HG02852 (cell line): ENCODE results near the gene SLC27A5.
A peak's percentile ranks its signal among the peaks of the same experiment; 100 is the strongest.
"Not testable (repeated sequence)": the region's sequence is repeated elsewhere in the genome, so short reads cannot be mapped to it uniquely, and the experiment has no call there.

ENCODE experiments used
- ATAC-seq: cut with Tn5 transposase; IDR thresholded peaks from one replicate; pipeline ENCODE4 v1.9.1; 2021; ENCODE audit warnings: mild to moderate bottlenecking, moderate library complexity; ENCODE audit not compliant: unreplicated experiment

SLC27A5 gene

DNA sequence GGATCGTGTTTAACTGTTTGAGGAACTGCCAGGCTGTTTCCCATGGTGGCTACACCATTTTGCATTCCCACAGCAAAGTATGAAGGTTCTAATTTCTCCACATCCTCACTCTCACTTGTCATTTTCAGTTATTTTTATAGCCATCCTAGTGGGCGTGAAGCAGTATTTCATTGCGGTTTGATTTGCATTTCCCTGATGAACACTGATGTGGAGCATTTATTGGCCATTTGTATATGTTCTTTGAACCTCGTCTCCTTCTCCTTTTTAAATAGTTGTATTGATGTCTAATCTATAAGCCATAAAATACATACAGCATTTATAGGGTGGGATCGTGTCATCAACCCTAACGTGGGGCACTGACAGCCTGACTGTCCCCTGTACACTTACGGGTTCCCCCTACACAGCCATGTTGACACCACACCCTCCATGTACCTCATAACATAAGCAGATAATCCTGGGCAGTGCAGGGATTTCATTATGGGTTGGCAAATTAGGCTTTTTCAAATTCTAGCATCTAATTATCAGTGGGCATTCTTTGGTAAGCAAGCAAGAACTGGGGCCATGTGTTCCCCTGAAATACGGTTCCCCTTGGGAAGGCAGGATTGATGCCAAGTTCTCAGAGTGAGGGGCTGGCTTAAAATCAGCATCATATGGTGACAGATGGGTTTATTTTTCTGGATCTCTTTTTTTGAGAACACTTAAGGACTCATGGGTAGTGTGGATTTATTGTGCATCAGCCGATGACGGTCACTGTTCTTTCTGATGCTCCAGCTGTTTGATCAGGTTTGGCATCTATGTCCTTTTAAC lies 19.4 kb upstream of the SLC27A5 start:
- ATAC-seq, result no peak

DNA sequence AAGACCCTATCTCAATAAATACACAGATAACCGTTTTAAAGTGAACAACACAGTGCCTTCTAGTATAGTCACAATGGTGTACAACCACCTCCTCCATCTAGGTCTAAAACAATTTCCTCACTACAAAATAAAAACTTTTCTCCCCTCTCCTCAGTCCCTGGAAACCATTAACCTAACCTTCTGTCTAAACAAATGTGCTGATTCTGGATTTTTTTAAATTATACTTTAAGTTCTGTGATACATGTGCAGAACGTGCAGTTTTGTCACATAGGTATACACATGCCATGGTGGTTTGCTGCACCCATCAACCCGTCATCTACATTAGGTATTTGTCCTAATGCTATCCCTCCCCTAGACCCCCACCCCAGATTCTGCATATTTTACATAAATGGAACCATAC lies 17.6 kb upstream of the SLC27A5 start:
- no peak for ATAC-seq

DNA sequence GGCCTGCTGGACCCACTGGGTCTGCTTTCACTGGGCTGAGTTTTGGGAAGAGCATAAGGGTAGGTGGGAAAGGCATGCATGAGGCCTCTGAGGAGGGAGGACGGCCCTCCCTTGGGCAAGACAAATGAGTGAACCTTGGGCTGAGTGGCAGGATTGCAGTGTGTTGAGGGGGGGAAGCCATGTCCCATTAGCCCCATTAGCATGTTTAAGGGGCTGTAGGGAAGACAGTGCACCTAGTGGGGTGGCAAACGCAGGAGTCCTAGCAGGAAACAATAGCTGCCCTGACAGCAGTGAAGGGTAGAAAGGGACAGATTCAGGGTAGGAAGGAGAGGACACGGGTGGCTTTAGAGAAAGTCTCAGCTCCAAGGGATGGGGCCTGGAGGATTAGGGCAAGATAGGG lies 10.9 kb upstream of the SLC27A5 start:
- no peak for ATAC-seq

DNA sequence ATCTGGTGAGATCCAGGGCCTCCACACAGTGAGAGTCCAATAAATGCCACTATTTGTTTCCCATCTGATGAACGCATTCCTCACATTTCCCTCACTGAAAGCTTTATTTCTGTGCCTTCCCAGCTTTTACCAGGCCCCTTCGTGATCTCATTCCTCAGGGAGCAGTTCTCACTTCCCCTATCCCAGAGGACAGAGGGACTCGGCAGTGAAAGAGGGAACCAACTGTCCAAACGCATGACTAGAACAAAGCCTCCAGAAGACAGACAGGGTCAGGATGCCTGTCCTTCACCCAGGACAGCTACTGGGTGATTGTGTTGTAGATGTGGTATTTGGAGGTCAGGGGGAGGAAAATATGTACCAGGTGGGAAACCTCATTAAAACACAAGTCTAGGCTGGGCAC lies 9.9 kb upstream of the SLC27A5 start:
- no peak for ATAC-seq

DNA sequence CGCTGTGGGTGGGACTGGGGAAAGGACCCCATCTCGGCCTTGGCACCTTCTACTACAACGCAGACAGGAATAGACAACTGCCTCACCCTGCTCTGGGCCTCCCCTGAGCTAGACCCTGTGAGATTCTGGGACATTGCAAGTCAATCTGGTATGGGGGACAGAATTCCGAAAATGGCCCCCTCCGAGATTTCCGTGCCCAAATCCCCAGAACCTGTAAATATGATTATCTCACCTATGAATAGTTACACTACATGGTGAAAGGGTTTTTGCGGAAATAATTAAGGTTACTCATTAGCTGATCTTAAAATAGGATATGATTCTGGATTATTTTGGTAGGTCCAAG lies 8.4 kb upstream of the SLC27A5 start:
- ATAC-seq, result no peak

DNA sequence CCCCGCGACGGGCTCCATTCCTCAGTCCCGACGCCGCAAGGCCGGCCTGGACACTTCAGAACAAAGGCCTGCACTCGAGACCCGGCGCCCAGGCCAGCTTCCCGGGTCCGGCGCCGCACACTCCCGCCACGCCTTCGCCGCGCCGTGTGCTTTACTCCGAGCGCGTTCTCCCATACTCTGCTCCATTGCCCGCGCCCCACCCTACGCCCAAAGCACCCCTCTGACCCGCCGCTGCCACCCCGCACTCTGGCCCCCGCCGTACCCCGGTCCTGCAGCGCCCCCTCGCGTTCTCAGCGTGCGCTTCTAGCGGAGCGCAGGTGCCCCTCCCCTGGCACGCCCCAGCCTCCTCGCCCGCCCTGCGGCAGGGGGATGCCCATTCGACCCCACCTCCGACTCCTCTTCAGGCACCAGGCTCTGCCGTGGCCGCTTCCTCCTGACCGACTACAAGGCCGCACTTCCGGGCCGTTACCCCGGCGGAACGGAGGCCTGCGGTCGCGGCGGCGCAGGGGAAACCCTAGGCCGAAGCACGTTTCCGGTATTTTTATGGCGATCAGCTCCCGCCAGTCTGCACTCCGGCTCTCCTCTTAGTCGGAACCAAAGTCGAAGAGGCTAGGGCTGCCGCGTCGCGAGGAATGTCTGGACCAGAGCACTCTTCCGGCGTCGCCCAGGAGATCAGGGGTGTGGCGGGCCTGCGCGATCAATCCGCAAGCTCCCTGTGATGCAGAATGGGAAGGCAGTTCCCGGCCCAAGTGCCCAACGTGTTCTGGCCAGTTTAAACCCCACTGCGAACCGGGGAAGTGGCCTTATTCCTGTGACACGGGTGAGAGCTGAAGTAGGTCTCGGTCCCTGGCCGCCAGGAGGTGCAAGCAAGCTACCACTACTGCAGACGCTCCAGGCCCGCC lies 7.8 kb upstream of the SLC27A5 start, which contains the start of gene ZBTB45:
Gene ZBTB45, minus strand, starts transcription at position 456 of the 902 bp plus-strand sequence. CDS start 2,137 bp downstream, outside the sequence.
- ATAC-seq, result peak; percentile 83

DNA sequence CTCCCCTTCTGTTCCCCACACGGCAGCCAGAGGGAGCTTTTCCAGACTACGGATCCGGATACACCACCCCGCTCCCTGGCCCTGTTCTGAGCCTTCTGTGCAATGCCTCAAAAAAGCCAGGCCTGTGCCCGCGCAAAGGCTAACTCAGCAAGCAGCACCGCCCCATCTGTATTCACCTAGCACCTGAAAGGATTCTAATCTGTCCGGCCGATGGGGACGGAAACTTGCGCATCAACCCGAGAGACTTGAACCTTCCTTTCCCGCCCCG lies 7.2 kb upstream of the SLC27A5 start:
- no peak for ATAC-seq

DNA sequence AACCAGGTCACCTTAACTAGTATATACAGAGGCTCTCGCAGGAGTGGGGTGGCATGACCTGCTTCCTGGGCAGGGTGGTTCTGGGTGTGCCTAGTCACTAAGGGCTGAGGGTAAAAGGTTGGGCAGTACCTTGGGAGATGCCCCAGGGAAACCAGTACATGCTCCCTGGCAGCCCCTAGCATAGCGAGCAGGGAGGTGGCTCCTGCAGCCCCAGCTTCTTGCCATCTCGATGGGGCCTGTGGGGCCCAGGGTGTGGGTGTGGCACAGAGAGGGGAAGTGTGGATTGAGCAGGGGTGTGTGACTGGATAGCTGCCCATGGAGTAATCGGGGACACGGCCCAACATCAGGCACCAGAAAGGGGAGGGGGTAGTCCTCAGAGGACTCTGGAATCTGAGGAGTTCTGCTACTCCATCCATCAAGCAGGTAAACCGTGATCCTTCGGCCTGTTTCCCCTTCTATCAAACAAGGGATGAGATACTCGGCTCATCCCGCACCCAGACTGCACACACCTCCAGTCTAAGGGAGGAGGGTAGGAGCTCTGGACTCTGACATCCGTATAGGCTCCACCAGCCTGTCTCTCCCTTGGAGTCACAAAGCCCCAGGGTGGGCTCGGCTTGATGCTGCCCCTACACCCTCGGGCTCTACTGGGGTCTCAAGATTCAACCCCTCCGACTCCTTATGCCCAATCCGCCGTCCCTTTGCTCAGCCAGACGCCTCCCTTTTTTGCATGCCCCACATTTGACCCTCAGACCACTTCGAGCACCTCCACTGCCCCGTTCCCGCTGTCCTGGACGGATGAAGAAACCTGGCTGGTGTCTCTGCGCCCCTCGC lies 6.7 kb upstream of the SLC27A5 start:
- ATAC-seq, result no peak

DNA sequence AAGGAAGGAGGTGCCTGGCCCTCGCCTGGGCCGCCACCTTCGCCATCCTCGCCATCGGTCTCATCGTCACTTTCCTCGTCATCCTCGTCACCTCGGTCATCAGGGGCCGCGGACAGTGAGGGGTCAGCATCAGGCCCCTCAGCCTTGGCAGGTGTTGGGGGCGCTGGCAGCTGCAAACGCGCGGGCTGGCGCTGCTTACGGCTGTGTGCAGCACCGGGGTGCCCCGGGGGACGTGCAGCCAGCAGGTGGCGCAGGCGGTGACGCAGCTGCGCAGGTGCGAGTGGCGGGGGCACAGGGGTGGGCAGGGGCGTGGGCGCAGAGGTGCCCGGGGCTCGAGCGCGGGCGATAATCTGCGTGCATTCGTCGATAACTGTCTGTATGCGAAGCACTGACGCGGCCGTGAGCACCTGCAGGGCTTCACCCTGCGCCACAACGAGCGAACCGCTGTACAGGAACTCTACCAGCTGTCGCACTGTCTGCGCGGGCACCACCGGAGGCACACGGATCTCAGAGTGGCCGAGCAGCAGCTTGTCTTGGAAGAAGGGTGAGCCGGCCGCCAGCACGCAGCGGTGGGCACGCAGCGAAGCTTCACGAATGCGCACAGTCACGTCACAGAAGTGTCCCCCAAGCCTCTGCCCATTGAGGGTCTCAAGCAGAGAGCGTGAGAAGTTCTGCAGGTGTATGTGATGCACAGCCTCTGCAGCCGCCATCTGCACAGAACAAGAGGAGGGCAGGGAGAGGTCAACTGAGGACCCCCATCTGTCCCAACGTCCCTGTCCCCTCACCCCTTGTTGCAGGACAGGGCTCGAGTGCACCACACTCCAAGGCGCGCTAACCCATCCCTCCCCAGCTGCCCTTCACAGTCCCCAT lies 5.4 kb upstream of the SLC27A5 start:
- no peak for ATAC-seq

DNA sequence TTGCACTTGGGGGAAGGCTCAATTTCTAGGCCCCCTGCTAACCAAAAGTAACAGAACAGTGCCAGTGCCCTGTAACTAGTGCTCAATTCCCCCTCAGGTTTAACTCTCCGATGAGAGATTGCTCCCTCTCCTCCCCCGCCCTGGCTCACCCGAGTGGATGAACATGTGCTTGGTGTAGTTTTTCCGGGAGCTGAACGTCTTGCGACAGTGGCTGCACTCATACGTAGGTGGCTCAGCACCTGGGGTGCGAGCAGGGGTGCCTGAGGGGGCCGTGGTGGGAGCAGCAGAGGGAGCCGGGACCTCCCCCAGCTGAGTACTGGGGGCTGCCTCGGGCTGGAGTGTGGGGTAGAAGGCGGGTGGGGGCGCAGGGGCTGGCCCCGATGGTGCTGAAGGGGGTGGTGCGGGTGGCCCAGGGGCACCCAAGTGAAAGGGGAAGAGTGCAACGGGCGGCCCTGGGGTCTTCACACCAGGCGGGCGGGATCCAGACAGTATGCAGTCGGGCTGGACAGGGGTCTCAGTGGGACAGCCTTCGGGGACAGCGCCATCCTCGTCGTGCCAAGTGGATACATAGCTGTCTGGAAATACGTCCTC lies 4.5 kb upstream of the SLC27A5 start:
- no peak for ATAC-seq

DNA sequence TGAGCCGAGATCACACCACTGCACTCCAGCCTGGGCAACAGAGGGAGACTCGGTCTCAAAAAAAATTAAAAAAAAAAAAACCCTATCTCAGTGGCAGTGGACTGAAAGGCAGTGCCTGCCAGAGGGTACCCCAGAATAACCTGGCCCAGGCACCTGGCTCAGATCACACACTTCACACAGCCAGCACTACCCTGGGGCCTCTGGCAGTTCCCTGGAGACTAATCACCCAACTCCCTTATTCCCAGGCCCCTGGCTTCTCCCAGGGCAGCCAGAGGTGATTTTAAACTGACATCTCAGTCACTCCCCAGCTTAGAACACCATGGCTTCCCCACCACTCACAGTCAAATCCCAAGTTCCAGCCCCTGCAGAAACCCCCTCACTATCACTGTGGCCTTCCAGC lies 3.5 kb upstream of the SLC27A5 start:
- ATAC-seq, result no peak

DNA sequence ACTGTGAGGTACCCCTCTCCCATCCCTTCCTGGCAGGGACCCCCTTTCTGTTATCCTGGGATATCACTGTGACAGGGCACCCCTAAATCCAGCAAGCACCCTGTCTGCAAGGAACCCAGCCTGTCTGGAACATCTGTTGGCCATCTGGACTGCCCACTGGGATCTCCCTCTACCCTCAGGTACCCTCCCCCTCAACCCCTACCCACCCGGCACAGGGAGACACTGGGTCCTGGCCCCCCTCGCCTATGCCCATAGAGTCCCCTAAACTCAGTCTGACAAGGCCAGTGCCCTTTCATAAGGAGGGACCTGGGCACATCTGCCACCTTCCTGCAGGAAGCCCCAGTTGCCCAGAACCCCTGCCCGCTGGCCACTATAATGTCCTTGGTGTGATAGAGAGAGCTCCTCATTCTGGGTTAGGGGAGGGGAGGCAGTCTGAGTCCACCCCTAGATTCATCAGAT lies 2.8 kb upstream of the SLC27A5 start:
- ATAC-seq, result no peak

DNA sequence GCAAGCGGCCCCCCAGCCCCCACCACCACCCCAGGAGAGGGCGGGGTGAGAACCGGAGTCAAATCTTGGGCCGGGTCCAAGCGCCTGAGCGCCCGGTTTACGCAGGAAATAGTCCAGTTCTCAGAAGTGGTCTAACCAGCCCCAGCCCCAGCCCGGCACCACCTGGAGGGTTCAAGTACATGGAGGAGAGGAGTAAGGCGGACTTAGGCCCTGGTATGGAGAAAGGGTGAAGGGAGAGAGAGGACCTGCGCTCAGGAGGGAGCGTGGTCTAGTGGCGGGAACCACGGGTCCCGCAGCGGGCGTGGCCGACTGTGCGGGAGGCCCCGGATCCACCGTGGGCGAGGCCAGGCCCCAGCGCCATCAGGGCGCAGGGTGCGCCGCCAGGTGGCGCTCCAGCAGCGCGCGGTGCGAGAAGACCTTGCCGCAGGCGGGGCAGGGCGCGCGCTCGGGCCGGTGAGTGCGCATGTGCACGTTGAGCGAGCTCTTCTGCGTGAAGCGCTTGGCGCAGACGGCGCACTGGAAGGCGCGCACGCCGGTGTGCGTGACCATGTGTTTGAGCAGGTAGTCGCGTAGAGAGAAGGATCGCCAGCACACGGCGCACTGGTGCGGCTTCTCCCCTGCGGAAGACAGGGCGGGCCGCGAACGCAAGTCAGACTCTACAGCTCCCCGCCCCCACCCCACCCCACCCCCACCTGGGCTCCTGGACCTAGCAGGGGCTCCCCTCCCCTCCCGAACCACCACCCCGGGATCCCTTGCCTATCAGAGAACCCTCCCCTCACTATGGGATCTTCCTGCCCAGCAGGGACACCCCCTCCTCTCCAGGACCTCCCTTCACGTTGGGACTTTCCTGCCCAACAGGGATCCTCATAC lies 2.1 kb upstream of the SLC27A5 start:
- peak; percentile 68 for ATAC-seq

DNA sequence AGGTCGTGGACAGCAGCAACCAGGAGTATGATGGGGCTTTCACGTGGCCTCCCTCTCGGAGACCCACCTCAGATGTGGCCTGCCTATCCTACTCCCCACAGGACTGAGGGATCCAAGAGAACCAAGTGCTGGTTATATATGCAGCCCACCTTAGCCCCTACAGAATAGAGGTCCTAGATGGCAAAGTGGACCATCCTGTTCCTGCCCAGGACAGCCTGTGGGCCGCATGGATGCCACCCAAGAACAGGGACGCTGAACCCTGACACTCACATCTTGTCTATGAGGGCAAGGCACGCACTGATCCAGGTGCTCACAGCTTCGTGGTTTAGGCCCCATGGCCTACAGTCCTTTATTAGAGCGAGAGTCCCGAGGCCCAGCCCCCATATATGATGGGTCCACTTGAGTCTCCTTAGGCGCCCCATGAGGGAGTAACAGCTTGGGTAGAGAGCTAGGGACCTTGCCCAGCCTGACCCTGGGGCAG lies 1.5 kb upstream of the SLC27A5 start:
- no peak for ATAC-seq

DNA sequence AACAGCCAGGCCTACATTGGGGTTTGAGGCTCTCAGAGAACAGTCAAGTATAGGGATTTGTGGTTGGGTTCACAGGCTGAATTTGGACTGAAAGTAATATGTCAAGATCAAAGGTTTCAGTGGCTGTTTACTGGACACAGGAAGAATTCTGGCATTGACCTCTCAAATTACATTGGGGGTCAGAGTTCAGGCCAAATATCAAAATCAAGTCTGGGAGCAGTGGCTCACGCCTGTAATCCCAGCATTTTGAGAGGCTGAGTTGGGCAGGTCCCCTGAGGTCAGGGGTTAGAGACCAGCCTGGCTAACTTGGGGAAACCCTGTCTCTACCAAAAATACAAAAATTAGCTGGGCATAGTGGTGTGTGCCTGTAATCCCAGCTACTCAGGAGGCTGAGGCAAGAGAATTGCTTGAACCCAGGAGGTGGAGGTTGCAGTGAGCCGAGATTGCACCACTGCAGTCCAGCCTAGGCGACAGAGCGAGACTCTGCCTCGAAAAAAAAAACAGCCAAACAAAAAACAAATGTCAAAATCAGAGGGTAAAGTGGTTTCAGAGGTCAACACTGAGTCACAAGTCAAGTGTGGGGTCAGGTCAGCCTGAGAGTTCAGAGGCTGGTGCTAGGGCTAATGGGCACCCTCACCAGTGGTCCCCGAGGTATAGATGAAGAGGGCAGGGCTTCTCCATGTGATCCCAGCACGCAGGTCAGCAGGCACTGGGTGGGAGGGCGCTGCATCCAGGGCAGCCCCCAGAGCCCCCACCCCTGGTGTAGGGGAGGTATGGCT lies 1.5 kb downstream of the SLC27A5 start:
- no peak for ATAC-seq

DNA sequence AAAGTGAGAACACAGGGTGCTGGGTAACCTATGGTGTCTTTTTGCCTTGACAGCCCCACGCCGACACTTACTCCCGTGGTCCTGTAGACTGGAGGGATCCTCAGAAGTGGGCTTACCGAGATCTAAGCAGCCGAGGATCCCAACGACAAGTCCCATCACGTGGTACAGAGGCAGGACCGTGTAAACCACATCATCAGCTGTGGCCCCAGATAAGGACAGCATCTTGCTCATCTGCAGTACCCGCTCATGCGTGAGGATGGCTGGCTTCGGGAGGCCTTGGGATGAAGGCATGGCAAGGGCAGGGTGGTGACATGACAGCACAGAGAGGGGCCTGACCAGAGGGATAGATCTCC lies 2.1 kb downstream of the SLC27A5 start:
- no peak for ATAC-seq

DNA sequence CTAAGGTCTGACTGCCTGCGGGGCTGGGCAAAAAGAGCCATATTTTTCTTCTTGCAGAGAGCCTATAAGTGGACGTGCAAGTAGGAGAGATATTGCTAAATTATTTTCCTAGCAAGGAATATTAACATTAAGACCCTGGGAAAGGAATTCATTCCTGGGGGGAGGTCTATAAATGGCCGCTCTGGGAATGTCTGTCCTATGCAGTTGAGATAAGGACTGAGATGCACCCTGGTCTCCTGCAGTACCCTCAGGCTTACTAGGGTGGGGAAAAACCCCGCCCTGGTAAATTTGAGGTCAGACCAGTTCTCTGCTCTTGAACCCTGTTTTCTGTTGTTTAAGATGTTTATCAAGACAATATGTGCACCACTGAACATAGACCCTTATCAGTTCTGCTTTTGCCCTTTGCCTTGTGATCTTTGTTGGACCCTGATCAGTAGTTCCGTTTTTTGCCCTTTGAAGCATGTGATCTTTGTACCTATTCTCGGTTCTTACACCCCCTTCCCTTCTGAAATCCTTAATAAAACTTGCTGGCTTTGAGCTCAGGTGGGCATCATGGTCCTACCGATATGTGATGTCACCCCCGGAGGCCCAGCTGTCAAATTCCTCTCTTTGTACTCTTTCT lies 4.1 kb downstream of the SLC27A5 start:
- ATAC-seq, result not testable (repeated sequence)

DNA sequence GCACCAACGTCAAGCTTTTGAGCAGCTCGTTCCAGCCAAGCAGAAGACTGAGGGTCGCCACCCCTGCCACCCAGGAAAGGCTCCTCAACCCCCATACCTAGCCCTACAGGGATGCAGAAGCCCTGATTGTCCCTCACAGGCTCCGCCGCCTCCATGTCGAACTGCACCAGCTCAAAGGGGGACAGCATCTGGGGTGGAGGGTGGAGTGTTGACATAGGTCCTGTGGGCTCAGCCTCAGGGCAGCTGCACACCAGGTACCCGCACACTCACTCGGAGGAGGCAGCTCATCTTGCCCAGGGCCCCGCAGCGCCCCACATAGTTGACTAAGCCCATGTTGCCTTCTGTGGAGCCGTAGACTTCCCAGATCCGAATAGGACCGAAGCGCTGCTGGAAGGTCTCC lies 11.6 kb downstream of the SLC27A5 start:
- no peak for ATAC-seq
